Naive B cell (primary cell): Measurements from ENCODE around the gene CENPK. TPM values are rescaled to one million over a fixed set of nuclear protein-coding genes. Genes with fewer than 3 reads are reported as not detected.
A peak's percentile ranks its signal among the peaks of the same experiment; 100 is the strongest.
"Not testable (repeated sequence)": the region's sequence is repeated elsewhere in the genome, so short reads cannot be mapped to it uniquely, and the experiment has no call there.

ENCODE experiments used
- ATAC-seq, 2 donors: fragments of 150-1000 bp; cut with Tn5 transposase; 2 replicates each; pipeline ENCODE4 v1.10.0; 2021; ENCODE audit warnings: low read depth in 2 of 2, mild to moderate bottlenecking in 2 of 2, moderate library complexity in 2 of 2
- DNase-seq: peaks from one replicate; pipeline ENCODE4 v3.0.0; 2022
- H3K27ac Mint-ChIP-seq, 6 donors: one replicate each; pipeline ENCODE4 v1.8.0; 2020 to 2022; ENCODE audit warnings: mild to moderate bottlenecking in 6 of 6, mixed read lengths in 6 of 6, moderate library complexity in 5 of 6, inconsistent platforms in 2 of 6
- H3K27me3 Mint-ChIP-seq, 3 donors: one replicate each; pipeline ENCODE4 v1.8.0; 2021 to 2022; ENCODE audit warnings: mixed read lengths in 3 of 3, mild to moderate bottlenecking in 1 of 3
- H3K36me3 Mint-ChIP-seq, 2 donors: one replicate each; pipeline ENCODE4 v1.8.0; 2020 to 2022; ENCODE audit warnings: mixed read lengths in 2 of 2, inconsistent platforms in 1 of 2, mild to moderate bottlenecking in 1 of 2
- H3K4me1 Mint-ChIP-seq, 3 donors: one replicate each; pipeline ENCODE4 v1.8.0; 2020 to 2022; ENCODE audit warnings: mixed read lengths in 3 of 3, inconsistent platforms in 1 of 3, mild to moderate bottlenecking in 1 of 3, moderate library complexity in 1 of 3
- H3K4me3 Mint-ChIP-seq, 8 donors: one replicate each; pipeline ENCODE4 v1.8.0; 2020 to 2022; ENCODE audit warnings: mild to moderate bottlenecking in 8 of 8, mixed read lengths in 8 of 8, moderate library complexity in 8 of 8, inconsistent platforms in 2 of 8
- H3K9me3 Mint-ChIP-seq, 7 donors: one replicate each; pipeline ENCODE4 v1.8.0; 2020 to 2022; ENCODE audit warnings: mixed read lengths in 7 of 7, mild to moderate bottlenecking in 5 of 7, inconsistent platforms in 2 of 7, moderate library complexity in 1 of 7
- polyA plus RNA-seq, 6 donors: library from polyadenylated mRNA; unstranded; fragments of 300-500 nt; fragmentation: Illumina TruSeq; gene quantifications; one replicate each; pipeline ENCODE4 v1.2.3, GENCODE V29; 2021; ENCODE audit warnings: low read depth in 6 of 6

The CENPK gene, protein sequence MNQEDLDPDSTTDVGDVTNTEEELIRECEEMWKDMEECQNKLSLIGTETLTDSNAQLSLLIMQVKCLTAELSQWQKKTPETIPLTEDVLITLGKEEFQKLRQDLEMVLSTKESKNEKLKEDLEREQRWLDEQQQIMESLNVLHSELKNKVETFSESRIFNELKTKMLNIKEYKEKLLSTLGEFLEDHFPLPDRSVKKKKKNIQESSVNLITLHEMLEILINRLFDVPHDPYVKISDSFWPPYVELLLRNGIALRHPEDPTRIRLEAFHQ
- polyA plus RNA-seq = 10 to 100 TPM in 3 of 6 donors, 1 to 10 TPM in 3; 5.7 to 13.3 (median 10.8) TPM

DNA sequence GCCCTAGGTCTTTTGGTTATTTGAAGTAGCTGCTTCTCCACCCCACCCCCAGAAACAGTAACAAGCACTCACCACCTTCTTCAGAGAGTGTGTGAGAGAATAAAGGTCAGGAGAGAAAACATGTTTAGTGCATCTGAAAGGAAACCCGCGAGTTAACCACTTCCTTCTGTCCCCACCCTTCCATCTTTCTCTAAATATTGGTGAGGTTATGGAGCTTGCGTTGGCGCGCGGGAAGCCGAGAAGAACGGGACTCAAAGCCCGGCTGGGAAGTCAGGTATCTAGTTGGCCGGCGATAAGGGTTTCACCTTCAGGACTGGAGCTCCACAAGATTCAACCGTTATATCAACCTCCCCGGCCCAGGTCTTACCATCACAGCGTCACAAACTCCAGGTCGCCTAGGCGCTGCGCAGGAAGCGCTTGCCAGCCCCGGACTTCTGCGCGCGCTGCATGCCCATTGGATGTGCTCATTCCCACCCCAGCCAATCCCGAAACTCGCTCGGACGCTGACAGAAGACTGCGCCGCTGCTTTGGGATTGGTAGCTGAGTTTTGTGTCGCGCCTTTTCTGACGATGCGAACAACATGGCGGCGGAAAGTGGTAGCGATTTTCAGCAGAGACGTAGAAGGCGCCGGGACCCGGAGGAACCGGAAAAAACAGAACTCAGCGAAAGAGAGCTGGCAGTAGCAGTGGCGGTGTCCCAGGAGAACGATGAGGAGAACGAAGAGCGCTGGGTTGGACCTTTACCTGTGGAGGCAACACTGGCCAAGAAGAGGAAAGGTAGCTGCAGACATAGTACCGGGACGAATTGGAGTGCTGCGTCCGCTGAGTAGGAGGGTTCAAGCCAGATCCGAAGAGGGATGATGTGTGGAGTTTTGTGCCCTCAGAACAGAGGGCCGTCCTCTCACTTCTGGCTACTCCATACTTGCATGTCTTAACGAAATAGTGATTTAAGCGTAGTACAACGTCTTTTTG lies at the start of gene CENPK, which contains the start of gene PPWD1:
CENPK (minus strand) TSS at position 438 of the 971 bp plus-strand sequence. CDS start 8,261 bp downstream, outside the sequence.
PPWD1 (plus strand) TSS at position 566 of the 971 bp plus-strand sequence; CDS start at position 581, 15 bp downstream.
- peaks cover 0 to 13% of the 10 kb centered on the region in 2 donors for H3K36me3 Mint-ChIP-seq
- peak within 1 kb of the TSS; percentile 91 to 99 (median 97) for H3K27ac Mint-ChIP-seq
- peak within 1 kb of the TSS; percentile 91 to 100 (median 97) for H3K4me3 Mint-ChIP-seq
- ATAC-seq (peak; percentile 97), DNase-seq (peak; percentile 92)
- H3K9me3 Mint-ChIP-seq = no peaks in the 10 kb centered on the region
- peaks cover 29 to 44% (median 37%) of the 10 kb centered on the region in 3 donors for H3K4me1 Mint-ChIP-seq
- no peaks in the 10 kb centered on the region for H3K27me3 Mint-ChIP-seq

DNA sequence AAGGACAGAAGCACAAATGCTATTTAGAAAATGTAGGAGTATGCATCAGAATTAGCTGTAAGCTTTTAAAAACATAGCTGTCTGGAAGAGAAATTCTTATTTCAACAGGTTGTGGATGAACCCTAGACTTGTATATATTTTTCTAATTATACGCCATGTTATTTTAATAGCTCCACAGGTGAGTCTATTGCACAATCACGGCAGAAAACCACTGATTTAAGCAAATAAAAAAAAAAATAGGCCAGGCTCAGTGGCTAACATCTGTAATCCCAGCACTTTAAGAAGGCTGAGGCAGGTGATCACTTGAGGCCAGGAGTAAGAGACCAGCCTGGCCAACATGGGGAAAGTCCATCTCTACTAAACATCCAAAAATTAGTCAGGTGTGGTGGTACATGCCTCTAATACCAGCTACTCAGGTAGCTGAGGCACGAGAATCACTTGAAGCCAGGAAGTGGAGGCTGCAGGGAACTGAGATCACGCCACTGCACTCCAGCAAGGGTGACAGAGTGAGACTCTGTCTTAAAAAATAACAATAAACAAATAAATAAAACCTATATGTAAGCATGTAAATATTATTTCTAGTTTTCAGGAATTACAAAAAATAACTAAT lies 49.4 kb upstream of the CENPK start:
- Mint-ChIP-seq H3K27ac (no peak overlapping the region), H3K9me3 (no peaks in the 10 kb centered on the region), H3K36me3 (peaks cover 32 to 38% of the 10 kb centered on the region in 2 donors), H3K27me3 (no peaks in the 10 kb centered on the region), H3K4me3 (no peak overlapping the region), H3K4me1 (peaks cover 0 to 19% (median 4%) of the 10 kb centered on the region in 3 donors)
- no peak for DNase-seq
- no peak for ATAC-seq

DNA sequence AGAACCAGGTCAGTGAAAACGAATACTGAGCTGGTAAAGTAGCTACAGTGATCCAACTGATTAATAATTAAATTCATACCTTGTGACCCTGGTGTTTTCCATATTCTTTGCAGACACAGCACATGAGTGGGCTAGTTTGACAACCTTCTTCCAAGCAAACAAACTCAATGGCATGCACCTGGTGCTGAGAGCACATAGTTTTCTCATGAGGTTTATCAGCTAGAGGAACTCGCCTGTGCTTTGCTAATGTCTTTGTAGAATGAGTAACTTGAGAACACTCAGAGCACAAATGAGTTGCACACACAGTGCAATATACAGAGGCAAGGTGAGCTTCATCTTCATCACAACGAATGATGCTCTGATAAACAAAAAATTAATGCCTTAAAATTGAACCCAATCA lies 48.6 kb upstream of the CENPK start:
- no peaks in the 10 kb centered on the region for H3K27me3 Mint-ChIP-seq
- ATAC-seq = no peak
- no peak for DNase-seq
- H3K4me1 Mint-ChIP-seq = peaks cover 2 to 21% (median 4%) of the 10 kb centered on the region in 3 donors
- no peaks in the 10 kb centered on the region for H3K9me3 Mint-ChIP-seq
- H3K27ac Mint-ChIP-seq = no peak overlapping the region
- no peak overlapping the region for H3K4me3 Mint-ChIP-seq
- peaks cover 41 to 44% of the 10 kb centered on the region in 2 donors for H3K36me3 Mint-ChIP-seq

DNA sequence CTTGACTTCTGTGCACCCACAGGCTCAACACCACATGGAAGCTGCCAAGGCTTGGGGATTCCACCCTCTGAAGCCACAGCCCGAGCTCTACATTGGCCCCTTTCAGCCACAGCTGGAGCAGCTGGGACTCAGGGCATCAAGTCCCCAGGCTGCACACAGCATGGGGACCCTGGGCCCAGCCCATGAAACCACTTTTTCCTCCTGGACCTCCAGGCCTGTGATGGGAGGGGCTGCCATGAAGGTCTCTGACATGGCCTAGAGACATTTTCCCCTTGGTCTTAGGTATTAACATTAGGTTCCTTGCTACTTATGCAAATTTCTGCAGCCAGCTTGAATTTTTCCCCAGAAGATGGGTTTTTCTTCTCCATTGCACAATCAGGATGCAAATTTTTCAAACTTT lies 38.8 kb upstream of the CENPK start:
- H3K27me3 Mint-ChIP-seq, H3K4me3 Mint-ChIP-seq, DNase-seq, ATAC-seq: not testable (repeated sequence)
- Mint-ChIP-seq H3K4me1 (peaks cover 0 to 16% (median 14%) of the 10 kb centered on the region in 3 donors), H3K27ac (peak overlapping the region in 2 of 6 donors; percentile 47 to 70), H3K9me3 (peaks cover 0 to 13% (median 6%) of the 10 kb centered on the region in 7 donors), H3K36me3 (peaks cover 54 to 62% of the 10 kb centered on the region in 2 donors)

DNA sequence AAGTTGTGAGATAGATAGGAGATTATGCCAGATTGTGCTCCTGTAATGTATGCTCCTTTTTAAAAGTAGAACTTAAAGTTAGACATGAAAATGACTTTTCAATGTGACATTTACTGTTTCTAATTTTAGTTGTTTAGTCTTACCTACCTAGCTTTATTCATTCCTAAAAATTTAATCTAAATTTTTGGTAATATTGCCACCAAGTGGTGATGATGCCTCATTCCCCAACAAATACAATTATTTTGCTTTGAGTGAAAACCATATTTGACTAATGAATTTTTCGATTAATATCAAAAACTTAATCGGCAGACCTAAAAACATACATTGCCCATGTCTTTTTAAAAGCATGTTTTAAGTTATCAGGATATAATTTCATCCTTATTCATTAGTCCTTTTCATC lies 25.7 kb upstream of the CENPK start:
- no peak for DNase-seq
- no peak overlapping the region for H3K4me3 Mint-ChIP-seq
- H3K4me1 Mint-ChIP-seq = peaks cover 0 to 4% (median 0%) of the 10 kb centered on the region in 3 donors
- no peak overlapping the region for H3K27ac Mint-ChIP-seq
- no peaks in the 10 kb centered on the region for H3K9me3 Mint-ChIP-seq
- ATAC-seq = no peak
- H3K27me3 Mint-ChIP-seq = no peaks in the 10 kb centered on the region
- peaks cover 20 to 28% of the 10 kb centered on the region in 2 donors for H3K36me3 Mint-ChIP-seq

DNA sequence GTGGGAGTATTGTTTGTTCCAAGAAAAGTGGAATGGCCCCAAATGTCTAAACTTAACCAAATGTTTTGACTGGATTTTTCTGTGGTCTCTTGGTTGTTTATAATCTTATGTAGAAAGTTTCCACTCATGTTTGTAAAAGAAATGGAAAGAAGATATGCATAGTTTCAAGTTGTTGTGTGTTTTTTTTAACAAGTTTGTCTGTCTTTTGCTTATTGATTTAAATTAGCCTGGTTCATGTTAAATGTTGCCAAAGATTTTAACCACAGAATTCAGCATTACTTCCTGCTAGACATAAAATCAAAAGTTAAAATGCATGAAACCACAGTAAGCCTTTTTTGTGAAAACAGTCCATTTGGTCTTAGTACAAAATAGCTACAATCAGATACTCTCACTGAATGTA lies 14.2 kb upstream of the CENPK start:
- peaks cover 12 to 31% of the 10 kb centered on the region in 2 donors for H3K36me3 Mint-ChIP-seq
- H3K9me3 Mint-ChIP-seq = no peaks in the 10 kb centered on the region
- no peak for DNase-seq
- H3K27ac Mint-ChIP-seq = no peak overlapping the region
- H3K4me3 Mint-ChIP-seq = no peak overlapping the region
- H3K27me3 Mint-ChIP-seq = no peaks in the 10 kb centered on the region
- no peak for ATAC-seq
- H3K4me1 Mint-ChIP-seq = peaks cover 0 to 9% (median 8%) of the 10 kb centered on the region in 3 donors

DNA sequence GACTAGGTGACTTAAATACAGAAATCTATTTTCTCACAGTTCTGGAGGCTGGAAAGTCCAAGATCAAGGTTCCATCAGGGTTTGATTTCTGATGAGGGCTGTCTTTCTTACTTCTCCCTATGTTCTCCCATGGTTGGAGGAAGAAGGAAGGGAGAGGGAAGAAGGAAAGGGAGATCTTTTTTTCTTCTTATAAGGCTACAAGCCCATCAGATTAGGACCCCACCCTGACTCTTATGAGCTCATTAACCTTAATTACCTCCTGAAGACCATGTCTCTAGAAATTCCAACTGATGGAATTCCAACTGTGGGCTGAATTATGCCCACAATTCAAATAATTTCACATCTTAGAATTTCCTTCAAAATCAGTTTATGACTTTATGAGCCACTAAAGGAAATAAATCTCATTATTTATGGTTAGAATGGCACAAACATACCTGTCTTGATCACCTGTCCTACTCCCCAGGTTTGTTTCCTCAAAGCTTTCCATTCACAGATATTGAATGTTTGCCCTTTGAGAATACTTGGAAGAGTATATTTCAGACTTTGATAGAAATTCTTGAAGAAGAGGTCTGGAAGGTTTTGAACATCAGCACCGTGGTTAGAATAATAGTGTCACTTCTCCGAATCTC lies 7.7 kb upstream of the CENPK start:
- peaks cover 8 to 21% (median 17%) of the 10 kb centered on the region in 3 donors for H3K4me1 Mint-ChIP-seq
- ATAC-seq = no peak
- peaks cover 4 to 18% of the 10 kb centered on the region in 2 donors for H3K36me3 Mint-ChIP-seq

DNA sequence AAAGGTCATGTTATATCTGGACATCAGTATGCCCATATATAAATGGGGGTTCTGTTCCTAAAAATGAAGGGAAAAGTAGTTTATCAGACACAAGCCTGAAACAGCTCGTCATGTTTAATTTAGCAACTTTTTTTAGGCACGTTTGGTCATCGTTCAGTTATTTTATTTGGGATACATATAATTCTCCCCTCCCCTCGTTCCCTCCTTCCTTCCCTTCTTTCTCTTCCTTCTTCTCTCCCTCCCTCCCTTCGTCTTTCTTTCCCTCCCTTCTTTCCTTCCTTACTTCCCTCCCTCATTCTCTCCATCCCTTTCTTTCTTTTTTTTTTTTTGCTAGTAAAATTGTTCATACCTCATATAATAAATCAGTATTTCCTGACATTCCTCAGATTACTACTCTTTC lies 3.5 kb upstream of the CENPK start:
- Mint-ChIP-seq H3K4me3 (peak overlapping the region in 1 of 8 donors; percentile 96), H3K9me3 (no peaks in the 10 kb centered on the region), H3K36me3 (peaks cover 0 to 7% of the 10 kb centered on the region in 2 donors), H3K27ac (peak overlapping the region in 1 of 6 donors; percentile 3), H3K4me1 (peaks cover 29 to 44% (median 41%) of the 10 kb centered on the region in 3 donors), H3K27me3 (no peaks in the 10 kb centered on the region)
- DNase-seq = no peak
- ATAC-seq = no peak

More for the DNA sequence above, 7.7 kb upstream of the CENPK start:
- H3K9me3 Mint-ChIP-seq = no peaks in the 10 kb centered on the region
- no peak for DNase-seq
- H3K4me3 Mint-ChIP-seq = no peak overlapping the region
- no peak overlapping the region for H3K27ac Mint-ChIP-seq
- H3K27me3 Mint-ChIP-seq = no peaks in the 10 kb centered on the region

DNA sequence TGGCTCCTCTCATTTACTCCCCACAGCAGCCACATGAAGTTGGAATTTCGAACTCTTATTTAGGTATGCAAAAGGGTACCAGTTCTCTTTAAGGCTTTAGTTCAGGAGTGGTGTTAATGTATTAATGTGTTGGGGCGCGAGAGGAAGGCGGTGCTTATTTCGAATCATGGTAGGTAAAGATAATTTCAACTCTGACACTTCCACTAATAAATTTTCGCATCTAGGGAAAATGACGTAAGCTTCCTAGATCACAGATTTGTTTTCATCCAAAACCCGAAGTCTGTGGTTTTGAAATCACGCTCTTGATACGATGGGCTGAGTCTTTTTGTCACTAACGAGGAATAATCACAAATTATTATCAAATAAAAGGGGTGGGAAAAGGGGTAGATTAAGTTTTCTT lies 809 bp upstream of the CENPK start:
- peaks cover 0 to 7% of the 10 kb centered on the region in 2 donors for H3K36me3 Mint-ChIP-seq
- no peaks in the 10 kb centered on the region for H3K27me3 Mint-ChIP-seq
- H3K4me1 Mint-ChIP-seq = peaks cover 29 to 44% (median 41%) of the 10 kb centered on the region in 3 donors
- H3K9me3 Mint-ChIP-seq = no peaks in the 10 kb centered on the region
- ATAC-seq = no peak
- peak overlapping the region; percentile 91 to 100 (median 97) for H3K4me3 Mint-ChIP-seq
- DNase-seq = no peak
- peak overlapping the region; percentile 91 to 99 (median 97) for H3K27ac Mint-ChIP-seq

DNA sequence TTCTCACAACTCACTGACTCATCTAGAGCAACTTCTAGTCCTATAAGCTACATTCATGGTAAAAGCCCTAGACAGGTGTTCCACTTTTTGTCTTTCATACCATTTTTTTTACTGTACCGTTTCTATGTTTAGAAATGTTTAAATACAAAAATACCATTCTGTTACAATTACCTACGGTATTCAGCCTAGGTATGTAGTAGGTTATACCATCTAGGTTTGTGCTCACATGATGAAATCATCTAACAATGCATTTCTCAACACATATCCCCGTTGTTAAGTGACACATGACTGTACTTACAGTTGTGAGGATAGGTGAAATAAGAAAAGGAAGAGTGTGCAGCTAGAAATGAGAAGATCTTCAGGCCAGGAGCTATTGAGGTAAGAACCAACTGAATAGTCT lies 6.2 kb downstream of the CENPK start:
- Mint-ChIP-seq H3K27me3 (no peaks in the 10 kb centered on the region), H3K36me3 (peaks cover 0 to 8% of the 10 kb centered on the region in 2 donors), H3K27ac (no peak overlapping the region), H3K9me3 (no peaks in the 10 kb centered on the region), H3K4me1 (no peaks in the 10 kb centered on the region), H3K4me3 (no peak overlapping the region)
- no peak for DNase-seq
- no peak for ATAC-seq

DNA sequence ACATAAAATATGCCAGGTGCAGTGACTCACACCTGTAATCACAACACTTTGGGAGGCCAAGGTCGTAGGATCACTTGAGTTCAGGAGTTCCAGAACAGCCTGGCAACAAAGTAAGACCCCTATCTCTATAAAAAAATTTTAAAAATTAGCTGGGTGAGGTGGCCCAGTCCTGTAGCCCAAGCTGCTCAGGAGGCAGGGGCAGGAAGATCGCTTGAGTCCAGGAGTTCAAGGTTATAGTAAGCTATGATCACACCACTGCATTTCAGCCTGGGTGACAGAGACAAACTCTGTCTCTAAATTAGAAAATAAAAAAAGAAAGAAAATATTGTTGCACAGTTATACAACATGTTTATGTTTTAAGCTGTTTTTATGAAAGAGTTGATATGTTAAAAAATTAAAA lies 6.8 kb downstream of the CENPK start:
- Mint-ChIP-seq H3K27ac (no peak overlapping the region), H3K36me3 (peaks cover 0 to 8% of the 10 kb centered on the region in 2 donors), H3K4me1 (no peaks in the 10 kb centered on the region), H3K9me3 (no peaks in the 10 kb centered on the region), H3K4me3 (no peak overlapping the region), H3K27me3 (no peaks in the 10 kb centered on the region)
- no peak for ATAC-seq
- DNase-seq = no peak

DNA sequence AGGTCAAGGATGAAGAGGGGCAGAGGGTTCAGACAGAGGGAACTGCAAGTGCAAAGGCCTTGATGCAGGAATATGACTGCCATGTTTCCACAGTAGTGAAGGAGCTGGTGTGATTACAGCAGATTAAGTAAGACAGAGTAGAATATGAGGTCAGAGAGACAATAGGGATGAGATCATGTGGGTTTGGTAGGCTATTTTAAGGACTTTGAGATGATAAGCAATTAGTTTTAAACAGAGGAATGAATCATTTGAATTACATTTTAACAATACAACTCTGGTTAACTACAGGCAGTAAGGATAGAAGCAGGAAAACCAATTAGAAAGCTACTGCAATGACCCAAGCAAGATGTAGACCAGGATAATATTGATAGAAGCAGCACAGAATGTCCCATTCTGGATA lies 7.7 kb downstream of the CENPK start:
- H3K27ac Mint-ChIP-seq = peak overlapping the region in 1 of 6 donors; percentile 3
- no peak overlapping the region for H3K4me3 Mint-ChIP-seq
- ATAC-seq = no peak
- no peaks in the 10 kb centered on the region for H3K27me3 Mint-ChIP-seq
- peaks cover 0 to 8% of the 10 kb centered on the region in 2 donors for H3K36me3 Mint-ChIP-seq
- H3K9me3 Mint-ChIP-seq = no peaks in the 10 kb centered on the region
- no peaks in the 10 kb centered on the region for H3K4me1 Mint-ChIP-seq
- DNase-seq = no peak

DNA sequence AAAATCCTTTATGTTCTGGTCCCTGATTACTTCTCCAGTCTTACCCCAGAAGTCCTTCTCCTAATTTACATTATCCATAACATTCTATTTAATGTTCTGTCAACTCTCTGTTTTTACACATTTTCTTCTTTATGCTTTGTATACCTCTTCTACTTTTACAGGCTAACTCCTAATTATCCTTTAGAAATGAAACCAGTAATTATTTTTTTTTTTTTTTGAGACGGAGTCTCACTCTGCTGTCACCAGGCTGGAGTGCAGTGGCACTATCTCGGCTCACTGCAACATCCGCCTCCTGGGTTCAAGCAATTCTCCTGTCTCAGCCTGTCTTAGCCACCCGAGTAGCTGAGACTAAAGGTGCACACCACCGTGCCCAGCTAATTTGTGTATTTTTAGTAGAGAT lies 9.0 kb downstream of the CENPK start:
- H3K4me1 Mint-ChIP-seq = no peaks in the 10 kb centered on the region
- no peaks in the 10 kb centered on the region for H3K27me3 Mint-ChIP-seq
- H3K27ac Mint-ChIP-seq = peak overlapping the region in 1 of 6 donors; percentile 37
- DNase-seq = no peak
- H3K36me3 Mint-ChIP-seq = peaks cover 4 to 8% of the 10 kb centered on the region in 2 donors
- no peak overlapping the region for H3K4me3 Mint-ChIP-seq
- H3K9me3 Mint-ChIP-seq = no peaks in the 10 kb centered on the region
- no peak for ATAC-seq
